ENCODE data around the gene TRDN. TPM values are rescaled to one million over a fixed set of nuclear protein-coding genes. Genes with fewer than 3 reads are reported as not detected.
"Not testable (repeated sequence)": the region's sequence is repeated elsewhere in the genome, so short reads cannot be mapped to it uniquely, and the experiment has no call there.

Gene TRDN
- total RNA-seq, 1 experiment from 2014 or later: not detected

DNA sequence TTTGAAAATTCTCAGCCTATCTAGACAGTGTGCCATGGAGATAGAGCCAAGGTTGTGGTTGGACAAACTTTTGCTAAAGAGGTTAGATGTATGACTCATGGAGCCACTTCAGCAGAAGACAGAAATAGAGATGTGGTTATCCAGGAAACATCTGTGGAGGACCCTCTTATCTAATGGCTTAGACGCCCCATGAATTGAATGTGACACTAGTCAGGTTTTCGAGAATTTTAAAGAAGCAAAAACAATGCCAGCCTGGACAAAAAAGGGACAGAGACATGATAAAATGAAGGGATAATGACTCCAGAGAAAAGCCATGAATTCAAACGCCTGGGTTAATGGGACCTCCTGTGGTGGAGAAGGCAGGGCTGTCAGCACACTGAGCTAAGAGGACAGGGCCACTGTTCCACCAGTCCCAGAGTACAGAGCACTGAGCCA, 360.2 kb downstream of the TRDN start:
- DNase-seq (ENCODE audit: low read depth in 1 of 2, low spot score in 2 of 2): no peak
- no peaks in the 10 kb centered on the region for H3K27me3 ChIP-seq (replicated peaks)
- H3K9me3 ChIP-seq (replicated peaks): no peaks in the 10 kb centered on the region
- no peaks in the 10 kb centered on the region for H3K36me3 ChIP-seq
- no peaks in the 10 kb centered on the region for H3K4me1 ChIP-seq (replicated peaks)
- H3K4me3 ChIP-seq: no peak overlapping the region
- H3K27ac ChIP-seq: no peak overlapping the region

DNA sequence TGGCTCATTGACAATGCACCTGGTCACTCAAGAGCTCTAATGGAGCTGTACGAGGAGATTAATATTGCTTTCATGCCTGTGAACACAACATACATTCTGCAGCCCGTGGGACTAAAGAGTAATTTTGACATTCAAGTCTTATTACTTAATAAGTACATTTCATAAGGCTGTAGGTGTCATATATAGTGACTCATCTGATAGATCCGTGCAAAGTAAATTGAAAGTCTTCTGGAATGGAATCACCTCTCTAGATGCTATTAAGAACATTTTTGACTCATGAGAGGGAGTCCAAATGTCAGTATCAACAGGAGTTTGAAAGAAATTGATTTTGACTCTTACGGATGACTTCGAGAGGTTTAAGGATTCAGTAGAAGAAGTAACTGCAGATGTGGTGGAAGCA, 372.8 kb downstream of the TRDN start:
- DNase-seq (ENCODE audit: low read depth in 1 of 2, low spot score in 2 of 2): no peak
- H3K27me3 ChIP-seq (replicated peaks): no peaks in the 10 kb centered on the region
- H3K27ac ChIP-seq: no peak overlapping the region
- H3K4me3 ChIP-seq: no peak overlapping the region
- no peaks in the 10 kb centered on the region for H3K9me3 ChIP-seq (replicated peaks)
- no peaks in the 10 kb centered on the region for H3K4me1 ChIP-seq (replicated peaks)
- H3K36me3 ChIP-seq: no peaks in the 10 kb centered on the region

DNA sequence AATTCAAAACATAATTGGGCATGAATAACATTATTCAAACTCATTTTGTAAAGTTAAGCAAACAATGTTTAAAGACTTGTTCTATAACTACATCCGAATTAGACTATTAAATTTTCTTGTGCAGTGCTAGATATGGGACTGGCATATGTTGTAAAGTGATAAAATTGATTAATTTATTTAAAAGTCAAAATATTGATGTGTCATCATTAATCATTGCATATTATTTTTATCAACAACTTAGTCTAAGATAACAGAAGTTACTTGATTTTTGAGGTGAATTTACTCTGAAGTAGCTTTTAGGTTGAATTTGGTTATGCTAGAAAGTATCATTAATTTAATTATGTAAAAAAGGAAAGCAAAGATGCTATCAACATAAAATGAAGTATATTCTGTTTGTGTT, 396.1 kb downstream of the TRDN start:
- H3K27me3 ChIP-seq (replicated peaks): no peaks in the 10 kb centered on the region
- no peaks in the 10 kb centered on the region for H3K36me3 ChIP-seq
- no peak overlapping the region for H3K4me3 ChIP-seq
- DNase-seq (ENCODE audit: low read depth in 1 of 2, low spot score in 2 of 2): no peak
- no peaks in the 10 kb centered on the region for H3K4me1 ChIP-seq (replicated peaks)
- H3K9me3 ChIP-seq (replicated peaks): no peaks in the 10 kb centered on the region
- H3K27ac ChIP-seq: no peak overlapping the region

DNA sequence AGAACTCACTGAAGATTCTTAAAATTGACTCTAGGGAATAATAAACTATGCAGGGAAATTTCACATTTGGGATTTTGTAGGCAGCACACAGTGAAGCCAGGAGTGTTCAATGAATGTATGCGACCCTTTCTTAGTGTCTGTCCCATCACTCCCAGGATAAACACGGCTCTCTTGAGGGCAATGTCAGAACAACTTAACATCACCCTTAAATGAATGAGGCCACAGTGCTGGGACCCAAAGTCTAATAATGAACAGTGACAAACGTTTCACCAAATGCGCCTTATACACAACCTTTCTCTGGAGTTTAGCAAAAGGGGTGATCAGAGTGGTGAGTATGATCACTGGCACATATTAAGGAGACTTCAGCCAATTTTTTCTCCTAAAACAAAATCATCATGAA, 403.4 kb downstream of the TRDN start:
- no peaks in the 10 kb centered on the region for H3K36me3 ChIP-seq
- H3K27ac ChIP-seq: no peak overlapping the region
- H3K9me3 ChIP-seq (replicated peaks): no peaks in the 10 kb centered on the region
- H3K4me1 ChIP-seq (replicated peaks): no peaks in the 10 kb centered on the region
- 0 out of 2 replicates have a peak, but pooled peaks cover 3% of the 10 kb centered on the region for H3K27me3 ChIP-seq (replicated peaks)
- no peak overlapping the region for H3K4me3 ChIP-seq
- no peak for DNase-seq (ENCODE audit: low read depth in 1 of 2, low spot score in 2 of 2)

DNA sequence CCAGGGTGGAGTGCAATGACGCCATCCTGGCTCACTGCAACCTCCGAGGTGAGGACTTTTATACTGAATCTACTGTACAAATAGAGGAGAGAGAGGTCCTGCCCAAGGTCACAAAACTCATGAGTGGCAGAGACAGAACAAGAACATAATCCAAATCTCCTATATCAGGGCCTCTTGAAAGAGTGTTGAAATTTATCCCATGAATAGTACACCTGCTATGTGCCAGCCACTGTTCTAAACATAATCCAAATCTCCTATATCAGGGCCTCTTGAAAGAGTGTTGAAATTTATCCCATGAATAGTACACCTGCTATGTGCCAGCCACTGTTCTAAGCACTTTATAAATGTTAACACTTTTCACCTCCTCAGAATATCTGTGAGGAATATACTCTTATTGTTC, 409.0 kb downstream of the TRDN start:
- H3K27ac ChIP-seq; H3K9me3 ChIP-seq (replicated peaks); H3K36me3 ChIP-seq; H3K27me3 ChIP-seq (replicated peaks); H3K4me1 ChIP-seq (replicated peaks); DNase-seq (ENCODE audit: low read depth in 1 of 2, low spot score in 2 of 2); H3K4me3 ChIP-seq: not testable (repeated sequence)

DNA sequence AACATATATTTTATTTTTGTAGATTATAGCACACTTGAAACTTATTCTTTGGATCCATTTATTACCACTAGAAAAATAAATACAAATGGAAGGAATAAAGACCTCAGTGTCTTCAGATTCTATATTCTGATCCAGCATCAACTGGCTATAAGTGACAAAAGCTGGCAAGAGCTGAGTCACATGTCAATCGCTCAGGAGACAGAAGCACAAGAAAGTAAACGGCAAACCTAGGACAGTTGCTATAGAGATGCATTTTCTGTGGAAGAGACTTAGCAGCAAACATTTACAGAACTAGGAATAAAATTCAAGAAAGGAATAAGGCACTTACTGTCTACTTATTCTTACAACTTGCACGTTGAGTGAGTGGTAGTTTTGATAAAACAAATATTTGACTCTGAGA, 410.4 kb downstream of the TRDN start:
- Histone ChIP-seq H3K4me3 (no peak overlapping the region), H3K27ac (no peak overlapping the region), H3K9me3 (replicated peaks) (no peaks in the 10 kb centered on the region), H3K4me1 (replicated peaks) (no peaks in the 10 kb centered on the region), H3K36me3 (no peaks in the 10 kb centered on the region), H3K27me3 (replicated peaks) (no peaks in the 10 kb centered on the region)
- no peak for DNase-seq (ENCODE audit: low read depth in 1 of 2, low spot score in 2 of 2)

DNA sequence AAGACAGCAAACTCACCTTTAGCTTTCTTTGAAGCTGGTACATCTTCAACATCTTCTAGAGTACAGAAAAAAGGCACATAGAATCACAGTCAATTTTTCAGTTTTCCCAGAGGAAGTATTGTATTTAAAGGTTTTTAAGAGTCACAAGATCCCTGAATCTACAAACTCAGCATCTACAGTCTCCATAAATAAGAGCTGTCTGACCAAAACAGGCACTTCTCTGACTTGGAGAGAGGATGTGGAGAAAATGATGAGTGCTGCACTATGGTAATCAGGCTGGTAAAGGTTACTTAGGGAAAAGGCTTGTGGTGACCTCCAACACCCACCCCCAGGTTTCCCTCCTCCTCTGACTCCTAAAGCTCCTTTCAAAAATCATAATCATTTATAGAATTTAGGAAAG, 412.7 kb downstream of the TRDN start:
- Histone ChIP-seq H3K9me3 (replicated peaks) (no peaks in the 10 kb centered on the region), H3K27me3 (replicated peaks) (no peaks in the 10 kb centered on the region; the same call in 1 of the 2 replicates), H3K27ac (no peak overlapping the region), H3K4me3 (no peak overlapping the region), H3K4me1 (replicated peaks) (no peaks in the 10 kb centered on the region), H3K36me3 (no peaks in the 10 kb centered on the region)
- DNase-seq (ENCODE audit: low read depth in 1 of 2, low spot score in 2 of 2): no peak

DNA sequence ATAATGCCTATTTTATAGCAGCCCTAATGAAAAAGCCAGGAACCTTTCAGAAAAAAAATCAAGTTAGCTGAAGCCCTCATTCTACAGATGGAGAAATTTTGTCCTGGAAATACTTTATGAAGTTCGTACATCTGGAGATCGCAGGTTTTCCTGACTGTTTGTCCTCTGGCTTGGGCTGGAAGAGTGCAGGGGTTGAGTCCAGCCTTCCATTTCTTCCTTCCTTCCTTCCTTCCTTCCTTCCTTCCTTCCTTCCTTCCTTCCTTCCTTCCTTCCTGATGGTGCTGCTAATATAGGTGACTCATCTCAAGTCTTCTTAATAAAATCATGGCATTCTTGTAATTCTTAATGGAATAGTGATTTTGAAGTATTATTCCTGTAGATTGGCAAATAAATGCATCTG, 413.3 kb downstream of the TRDN start:
- H3K4me1 ChIP-seq (replicated peaks): no peaks in the 10 kb centered on the region
- H3K27me3 ChIP-seq (replicated peaks): no peaks in the 10 kb centered on the region; the same call in 1 of the 2 replicates
- no peak overlapping the region for H3K4me3 ChIP-seq
- H3K9me3 ChIP-seq (replicated peaks): no peaks in the 10 kb centered on the region
- H3K36me3 ChIP-seq: no peaks in the 10 kb centered on the region
- H3K27ac ChIP-seq: no peak overlapping the region
- no peak for DNase-seq (ENCODE audit: low read depth in 1 of 2, low spot score in 2 of 2)

DNA sequence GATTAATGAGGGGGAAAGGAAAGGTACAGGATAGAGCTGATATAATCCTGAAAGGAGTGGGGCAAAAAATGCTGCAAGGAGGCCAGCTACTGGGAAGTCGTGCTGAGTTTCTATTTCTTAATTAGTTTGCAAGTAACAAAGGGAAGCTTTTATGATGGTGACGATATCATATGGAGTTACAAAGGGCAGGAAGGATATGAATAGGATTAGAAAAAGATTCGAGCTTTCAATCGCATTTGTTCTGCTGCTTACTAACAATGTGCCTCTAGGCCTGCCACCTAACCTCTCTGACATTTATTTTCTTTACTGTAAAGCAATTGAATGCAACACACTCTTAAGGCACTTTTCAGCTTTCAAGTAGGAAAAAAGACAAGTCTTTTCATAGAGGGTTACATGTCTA, 421.5 kb downstream of the TRDN start:
- Histone ChIP-seq H3K27me3 (replicated peaks) (no peaks in the 10 kb centered on the region), H3K36me3 (no peaks in the 10 kb centered on the region), H3K4me3 (no peak overlapping the region), H3K4me1 (replicated peaks) (no peaks in the 10 kb centered on the region), H3K27ac (no peak overlapping the region), H3K9me3 (replicated peaks) (no peaks in the 10 kb centered on the region)
- DNase-seq (ENCODE audit: low read depth in 1 of 2, low spot score in 2 of 2): no peak

DNA sequence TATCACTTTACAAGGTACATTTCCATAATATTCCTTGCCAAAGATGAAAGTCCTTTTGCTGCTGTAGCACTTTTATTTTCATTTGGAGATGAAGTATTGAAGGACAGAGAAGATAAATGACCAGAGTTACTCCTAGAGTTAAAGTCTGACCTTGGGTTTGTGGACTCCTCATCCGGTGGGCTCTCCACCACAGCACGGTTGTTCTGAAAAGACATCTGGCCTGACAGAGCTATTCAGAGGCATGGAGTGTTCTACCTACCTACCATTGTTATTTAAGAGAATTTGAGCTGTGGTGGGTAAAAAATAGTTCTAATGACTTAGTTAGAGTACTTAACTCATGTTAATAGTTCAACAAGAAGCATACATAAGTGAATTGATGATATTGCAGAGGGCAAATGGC, 422.3 kb downstream of the TRDN start:
- DNase-seq (ENCODE audit: low read depth in 1 of 2, low spot score in 2 of 2): no peak
- Histone ChIP-seq H3K9me3 (replicated peaks) (no peaks in the 10 kb centered on the region), H3K27me3 (replicated peaks) (no peaks in the 10 kb centered on the region), H3K4me3 (no peak overlapping the region), H3K36me3 (no peaks in the 10 kb centered on the region), H3K27ac (no peak overlapping the region), H3K4me1 (replicated peaks) (no peaks in the 10 kb centered on the region)

DNA sequence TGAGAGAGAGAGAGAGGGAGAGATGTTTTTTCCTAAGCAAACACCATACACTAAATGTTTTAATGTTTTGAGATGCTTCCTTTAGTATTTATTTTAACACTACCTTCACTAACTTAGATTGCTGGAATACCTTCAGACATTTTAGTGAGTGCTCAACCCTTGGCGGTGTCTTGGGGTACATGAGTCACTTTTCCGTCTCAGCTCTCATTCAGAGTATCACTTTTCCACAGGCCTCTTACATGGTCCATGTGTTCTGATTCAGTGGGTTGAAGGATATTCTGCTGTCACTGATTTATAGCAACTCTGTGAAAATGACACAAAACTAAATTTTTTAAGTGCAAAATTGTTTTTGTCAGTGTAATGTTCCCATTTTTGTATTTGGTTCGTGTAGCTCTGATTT, 422.8 kb downstream of the TRDN start:
- no peaks in the 10 kb centered on the region for H3K4me1 ChIP-seq (replicated peaks)
- H3K27me3 ChIP-seq (replicated peaks): no peaks in the 10 kb centered on the region
- no peak overlapping the region for H3K4me3 ChIP-seq
- H3K9me3 ChIP-seq (replicated peaks): no peaks in the 10 kb centered on the region
- no peak overlapping the region for H3K27ac ChIP-seq
- no peaks in the 10 kb centered on the region for H3K36me3 ChIP-seq
- DNase-seq (ENCODE audit: low read depth in 1 of 2, low spot score in 2 of 2): no peak

DNA sequence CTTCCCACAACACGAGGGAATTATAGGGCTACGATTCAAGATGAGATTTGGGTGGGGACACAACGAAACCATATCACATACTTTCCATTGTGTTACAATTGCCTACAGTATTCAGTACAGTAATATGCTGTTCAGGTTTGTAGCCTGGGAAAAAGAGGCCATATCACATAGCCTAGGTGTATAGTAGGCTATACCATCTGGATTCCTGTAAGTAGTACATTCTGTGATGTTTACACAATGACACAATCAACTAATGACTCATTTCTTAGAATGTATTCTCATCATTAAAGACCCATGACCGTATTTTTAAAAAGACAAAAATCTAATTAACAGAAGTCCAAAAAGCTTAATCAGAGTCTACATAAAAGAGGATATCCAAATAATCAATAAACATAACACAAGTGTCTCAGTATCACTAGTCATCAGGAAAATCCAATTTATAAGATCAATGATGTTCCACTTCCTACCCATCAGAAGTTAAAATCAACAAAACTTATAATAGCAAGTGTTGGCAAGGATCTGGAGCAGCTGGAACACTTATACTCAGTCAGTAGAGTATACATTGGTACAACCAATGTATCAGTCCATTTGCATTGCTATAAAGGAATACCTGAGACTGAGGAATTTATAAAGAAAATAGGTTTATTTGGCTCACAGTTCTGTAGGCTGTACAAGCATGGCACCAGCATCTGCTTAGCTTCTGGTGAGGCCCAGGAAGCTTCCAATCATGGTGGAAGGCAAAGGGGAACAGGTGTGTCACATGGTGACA, 424.8 kb downstream of the TRDN start:
- no peaks in the 10 kb centered on the region for H3K36me3 ChIP-seq
- H3K27me3 ChIP-seq (replicated peaks): no peaks in the 10 kb centered on the region
- DNase-seq (ENCODE audit: low read depth in 1 of 2, low spot score in 2 of 2): no peak
- H3K9me3 ChIP-seq (replicated peaks): no peaks in the 10 kb centered on the region
- no peak overlapping the region for H3K4me3 ChIP-seq
- no peak overlapping the region for H3K27ac ChIP-seq
- H3K4me1 ChIP-seq (replicated peaks): no peaks in the 10 kb centered on the region

DNA sequence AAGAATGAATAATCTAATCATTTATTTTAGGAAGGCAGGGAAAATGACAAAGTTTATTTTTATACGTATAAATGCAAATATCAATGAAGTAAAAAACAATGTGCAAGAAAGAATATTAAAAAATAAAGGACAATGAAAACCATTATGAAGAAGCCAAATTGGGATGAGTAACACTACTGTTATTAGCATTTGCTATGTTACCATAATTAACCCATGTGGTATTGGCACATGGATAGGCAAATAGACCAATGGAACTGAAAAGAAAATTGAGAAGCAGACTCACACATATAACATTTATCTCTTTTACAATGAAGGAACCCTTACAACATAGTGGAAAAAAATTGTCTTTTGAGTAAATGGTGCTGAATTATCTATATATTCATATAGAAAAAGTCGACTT, 426.1 kb downstream of the TRDN start:
- no peaks in the 10 kb centered on the region for H3K9me3 ChIP-seq (replicated peaks)
- no peak overlapping the region for H3K4me3 ChIP-seq
- no peaks in the 10 kb centered on the region for H3K36me3 ChIP-seq
- H3K4me1 ChIP-seq (replicated peaks): no peaks in the 10 kb centered on the region
- no peak for DNase-seq (ENCODE audit: low read depth in 1 of 2, low spot score in 2 of 2)
- no peak overlapping the region for H3K27ac ChIP-seq
- no peaks in the 10 kb centered on the region for H3K27me3 ChIP-seq (replicated peaks)

DNA sequence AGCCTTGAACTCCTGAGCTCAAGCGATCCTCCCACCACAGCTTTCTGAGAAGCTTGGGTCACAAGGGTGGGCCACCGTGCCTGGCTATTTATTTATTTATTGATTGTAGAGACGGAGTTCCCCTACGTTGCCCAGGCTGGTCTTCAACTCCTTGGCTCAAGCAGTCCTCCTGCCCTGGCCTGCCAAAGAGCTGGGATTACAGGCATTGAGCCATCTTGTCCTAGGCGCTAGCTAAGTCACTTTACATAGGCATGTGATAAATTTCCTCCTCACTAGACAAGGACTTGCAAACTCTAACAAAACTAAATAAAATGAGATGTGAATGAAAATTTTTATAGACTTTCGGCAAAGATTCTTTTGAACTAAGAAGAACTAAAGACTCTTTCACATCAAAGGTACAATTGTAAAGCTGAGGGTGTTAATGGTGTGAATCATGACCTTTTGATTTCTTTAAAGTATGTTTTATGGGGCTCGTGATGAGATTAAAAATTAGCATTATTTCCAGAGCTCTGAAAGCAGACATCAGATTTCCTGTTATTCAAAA, 428.7 kb downstream of the TRDN start:
- DNase-seq (ENCODE audit: low read depth in 1 of 2, low spot score in 2 of 2): no peak
- H3K4me3 ChIP-seq: no peak overlapping the region

DNA sequence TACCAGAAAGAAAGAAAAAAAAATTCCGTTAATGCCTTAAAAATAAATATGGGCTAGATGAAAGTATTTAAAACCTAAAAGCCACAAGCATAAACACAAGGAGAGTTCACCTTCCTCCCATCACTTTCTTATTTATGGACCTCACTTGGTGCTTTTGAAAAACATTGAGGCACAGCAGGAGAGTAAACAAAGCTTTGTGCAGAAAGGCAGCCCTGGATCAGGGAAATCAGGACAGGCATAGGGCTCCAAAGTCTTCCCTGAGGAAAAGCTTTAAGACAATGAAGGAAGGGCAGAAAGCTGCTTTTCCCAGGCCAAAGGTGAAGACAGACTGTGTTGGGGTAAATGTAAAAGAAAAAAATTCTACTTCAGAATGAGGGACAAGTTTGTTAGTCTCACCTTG, 432.8 kb downstream of the TRDN start:
- H3K27ac ChIP-seq: no peak overlapping the region
- H3K36me3 ChIP-seq: no peaks in the 10 kb centered on the region
- H3K27me3 ChIP-seq (replicated peaks): no peaks in the 10 kb centered on the region
- H3K4me3 ChIP-seq: no peak overlapping the region
- H3K9me3 ChIP-seq (replicated peaks): no peaks in the 10 kb centered on the region
- no peak for DNase-seq (ENCODE audit: low read depth in 1 of 2, low spot score in 2 of 2)
- H3K4me1 ChIP-seq (replicated peaks): no peaks in the 10 kb centered on the region

More for the DNA sequence above, 428.7 kb downstream of the TRDN start:
- H3K9me3 ChIP-seq (replicated peaks): no peaks in the 10 kb centered on the region
- no peaks in the 10 kb centered on the region for H3K36me3 ChIP-seq
- no peak overlapping the region for H3K27ac ChIP-seq
- H3K4me1 ChIP-seq (replicated peaks): no peaks in the 10 kb centered on the region
- H3K27me3 ChIP-seq (replicated peaks): no peaks in the 10 kb centered on the region

Data from SJSA1 (cell line).